ENCODE data around the gene RCL1.
"Not testable (repeated sequence)": the region's sequence is repeated elsewhere in the genome, so short reads cannot be mapped to it uniquely, and the experiment has no call there.

The RCL1 gene

DNA sequence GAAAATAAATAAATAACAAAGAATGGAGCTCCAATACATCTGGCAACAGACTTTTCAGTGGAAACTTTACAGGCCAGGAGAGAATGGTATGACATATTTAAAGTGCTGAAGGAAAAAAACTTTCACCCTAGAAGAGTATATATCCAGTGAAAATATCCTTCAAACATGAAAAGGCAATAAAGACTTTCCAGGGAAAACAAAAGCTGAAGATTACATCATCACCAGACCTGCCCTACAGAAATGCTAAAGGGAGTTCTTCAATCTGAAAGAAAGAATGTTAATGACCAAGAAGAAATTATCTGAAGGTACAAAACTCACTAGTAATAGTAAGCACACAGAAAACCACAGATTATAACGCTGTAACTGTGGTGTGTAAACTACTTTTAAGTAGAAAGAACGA is 8.3 kb upstream of the RCL1 start:
- DNase-seq: no peak

DNA sequence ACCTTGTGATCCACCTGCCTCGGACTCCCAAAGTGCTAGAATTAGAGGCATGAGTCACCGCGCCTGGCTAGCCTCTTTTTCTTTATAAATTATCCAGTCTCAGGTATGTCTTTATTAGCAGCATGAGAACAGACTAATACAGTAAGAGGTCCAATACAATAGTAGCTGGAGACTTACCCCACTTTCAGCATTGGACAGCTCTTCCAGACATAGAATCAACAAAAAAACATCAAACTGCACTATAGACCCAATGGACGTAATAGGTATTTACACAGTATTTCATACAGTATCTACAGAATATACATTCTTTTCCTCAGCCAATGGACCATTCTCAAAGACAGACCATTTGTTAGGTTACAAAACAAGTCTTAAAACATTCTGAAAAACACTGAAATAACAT is 6.1 kb upstream of the RCL1 start:
- no peak for DNase-seq

DNA sequence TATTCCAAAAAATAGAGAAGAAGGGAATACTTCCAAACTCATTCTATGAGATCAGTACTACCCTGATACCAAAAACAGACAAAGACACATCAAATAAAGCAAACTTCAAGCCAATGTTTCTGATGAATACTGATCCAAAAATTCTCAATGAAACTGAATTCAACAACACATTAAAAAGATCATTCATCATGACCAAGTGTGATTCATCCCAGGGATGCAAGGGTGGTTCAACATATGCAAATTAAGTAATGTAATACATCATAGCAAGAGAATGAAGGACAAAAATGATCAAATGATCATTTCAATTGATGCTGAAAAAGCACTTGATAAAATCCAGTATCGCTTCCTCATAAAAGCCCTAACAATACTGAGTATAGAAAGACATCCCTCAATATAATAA is 4.9 kb upstream of the RCL1 start:
- DNase-seq: no peak

DNA sequence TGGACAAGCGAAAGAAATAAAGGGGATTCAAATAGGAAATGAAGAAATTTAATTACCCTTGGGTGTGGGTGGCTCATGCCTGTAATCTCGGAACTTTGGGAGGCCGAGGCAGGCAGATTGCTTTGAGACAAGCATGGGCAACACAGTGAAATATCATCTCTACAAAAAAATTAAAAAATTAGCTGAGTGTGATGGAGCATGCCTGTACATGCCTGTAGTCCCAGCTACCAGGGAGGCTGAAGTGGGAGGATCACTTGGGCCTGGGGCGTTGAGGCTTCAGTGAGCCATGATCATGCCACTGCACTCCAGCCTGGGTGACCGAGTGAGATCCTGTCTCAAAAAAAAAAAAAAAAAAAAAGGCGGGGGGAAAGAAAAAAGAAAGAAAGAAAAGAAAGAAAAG is 4.0 kb upstream of the RCL1 start:
- no peak for DNase-seq

DNA sequence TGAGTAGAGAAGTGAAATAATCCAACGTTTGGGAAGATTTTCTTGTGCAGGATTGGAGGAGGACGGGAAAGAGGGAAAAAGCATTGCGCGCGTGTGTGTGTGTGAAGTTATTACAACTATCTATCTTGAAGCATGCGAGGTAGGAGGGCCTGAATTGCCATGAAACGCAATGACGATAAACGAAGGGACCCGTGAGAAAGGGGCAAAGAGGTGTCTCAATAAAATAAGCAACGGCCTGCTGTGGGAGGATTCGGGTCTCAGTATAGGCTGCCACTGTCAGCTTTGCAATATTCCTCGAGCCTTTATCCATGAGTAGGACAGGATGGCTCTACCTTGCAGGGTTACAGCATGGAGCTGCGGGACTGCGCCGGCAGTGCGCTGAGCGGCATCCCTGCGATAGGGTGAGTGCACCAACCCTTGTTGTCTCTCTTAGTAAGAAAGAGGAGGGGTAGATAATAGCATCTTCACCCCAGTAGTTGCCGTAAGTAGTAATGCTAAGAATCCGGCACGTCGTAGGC is 631 bp upstream of the RCL1 start:
- no peak for DNase-seq

DNA sequence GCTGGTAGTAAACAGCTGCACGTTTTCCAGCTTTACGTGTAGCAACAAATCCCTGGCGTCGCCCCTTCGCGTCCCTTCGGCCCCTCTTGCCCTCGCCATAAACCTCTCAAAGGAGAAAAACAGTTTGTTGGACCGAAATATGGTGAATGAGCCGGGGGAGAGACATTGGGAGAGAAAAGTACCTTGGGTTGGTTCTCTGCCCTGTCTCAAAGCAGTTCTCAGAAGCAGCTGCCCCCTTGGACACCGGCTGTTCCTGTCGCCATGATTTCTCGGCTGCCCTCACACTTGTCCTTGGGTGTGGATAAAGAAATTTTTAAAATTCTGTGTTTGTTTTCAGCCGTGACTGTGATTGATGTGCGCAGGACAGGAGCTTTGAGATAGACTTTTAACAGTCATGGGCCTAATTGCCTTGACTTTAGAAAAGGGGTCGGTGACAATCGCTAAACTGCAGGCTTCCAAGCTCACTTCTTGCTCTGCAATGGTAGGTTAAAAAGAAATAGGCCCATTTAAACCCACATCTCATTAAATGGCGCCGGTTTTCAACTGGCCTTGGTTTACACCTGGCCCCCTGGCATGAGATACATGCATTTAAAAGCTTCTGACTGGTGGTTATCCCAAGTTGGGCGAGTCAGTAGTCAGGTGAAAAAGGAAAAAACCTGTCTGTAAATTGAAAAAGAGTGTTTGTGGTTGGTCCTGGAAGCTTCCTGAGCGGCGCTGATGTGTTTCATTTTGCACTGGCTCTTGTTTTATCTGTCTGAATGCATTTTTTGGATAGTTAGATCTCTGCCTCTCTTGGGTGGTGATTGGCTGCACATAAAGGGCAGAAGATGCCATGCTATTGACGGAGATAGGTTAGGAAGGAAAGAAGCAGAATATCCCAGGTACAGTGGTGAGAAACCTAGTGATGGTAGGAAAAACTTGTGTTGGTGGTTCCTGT is 983 bp downstream of the RCL1 start:
- no peak for DNase-seq

DNA sequence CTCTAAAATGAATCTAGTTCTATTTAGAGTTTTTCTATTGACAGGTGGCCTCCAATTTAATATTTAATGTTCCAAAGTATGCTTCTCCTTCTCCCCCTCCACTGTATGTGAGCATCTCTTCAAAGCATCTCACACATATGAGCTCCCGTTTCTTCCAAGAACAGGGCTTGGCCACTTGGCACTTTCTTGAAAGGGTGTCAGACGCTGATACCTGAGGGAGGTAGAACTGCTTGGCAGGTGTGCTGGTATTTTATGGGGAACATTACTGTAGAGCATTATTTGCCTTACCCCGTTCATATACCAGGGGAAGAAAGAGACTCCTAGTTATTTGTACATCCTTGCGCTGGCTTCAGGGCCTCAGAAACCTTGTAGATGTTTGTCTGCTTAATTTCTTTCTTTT is 1.9 kb downstream of the RCL1 start:
- no peak for DNase-seq

DNA sequence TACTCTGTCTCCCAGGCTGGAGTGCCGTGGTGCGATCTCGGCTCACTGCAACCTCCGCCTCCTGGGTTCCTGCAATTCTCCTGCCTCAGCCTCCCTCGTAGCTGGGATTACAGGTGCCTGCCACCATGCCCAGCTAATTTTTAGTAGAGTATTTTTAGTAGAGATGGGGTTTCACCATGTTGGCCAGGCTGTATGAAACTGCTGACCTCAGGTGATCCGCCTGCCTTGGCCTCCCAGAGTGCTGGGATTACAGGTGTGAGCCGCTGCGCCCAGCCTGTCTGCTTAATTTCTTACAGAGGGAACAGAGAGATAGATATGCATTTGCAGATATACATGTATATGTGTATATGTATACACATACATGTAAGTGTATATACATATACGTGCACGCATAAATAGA is 2.4 kb downstream of the RCL1 start:
- DNase-seq: not testable (repeated sequence)

DNA sequence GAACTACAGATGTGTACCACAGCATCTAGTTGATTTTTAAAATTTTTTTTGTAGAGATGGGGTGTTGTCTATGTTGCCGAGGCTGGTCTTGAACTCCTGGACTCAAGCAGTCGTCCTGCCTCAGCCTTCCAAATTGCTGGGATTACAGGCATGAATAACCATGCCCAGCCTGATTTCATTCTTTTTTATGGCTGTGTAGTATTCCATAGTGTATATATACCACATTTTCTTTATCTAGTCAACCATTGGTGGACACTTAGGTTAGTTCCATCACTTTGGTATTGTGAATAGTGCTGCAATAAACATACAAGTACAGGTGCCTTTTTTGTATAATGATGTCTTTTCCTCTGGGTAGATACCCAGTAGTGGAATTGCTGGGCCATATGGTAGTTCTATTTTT is 3.8 kb downstream of the RCL1 start:
- DNase-seq: no peak

DNA sequence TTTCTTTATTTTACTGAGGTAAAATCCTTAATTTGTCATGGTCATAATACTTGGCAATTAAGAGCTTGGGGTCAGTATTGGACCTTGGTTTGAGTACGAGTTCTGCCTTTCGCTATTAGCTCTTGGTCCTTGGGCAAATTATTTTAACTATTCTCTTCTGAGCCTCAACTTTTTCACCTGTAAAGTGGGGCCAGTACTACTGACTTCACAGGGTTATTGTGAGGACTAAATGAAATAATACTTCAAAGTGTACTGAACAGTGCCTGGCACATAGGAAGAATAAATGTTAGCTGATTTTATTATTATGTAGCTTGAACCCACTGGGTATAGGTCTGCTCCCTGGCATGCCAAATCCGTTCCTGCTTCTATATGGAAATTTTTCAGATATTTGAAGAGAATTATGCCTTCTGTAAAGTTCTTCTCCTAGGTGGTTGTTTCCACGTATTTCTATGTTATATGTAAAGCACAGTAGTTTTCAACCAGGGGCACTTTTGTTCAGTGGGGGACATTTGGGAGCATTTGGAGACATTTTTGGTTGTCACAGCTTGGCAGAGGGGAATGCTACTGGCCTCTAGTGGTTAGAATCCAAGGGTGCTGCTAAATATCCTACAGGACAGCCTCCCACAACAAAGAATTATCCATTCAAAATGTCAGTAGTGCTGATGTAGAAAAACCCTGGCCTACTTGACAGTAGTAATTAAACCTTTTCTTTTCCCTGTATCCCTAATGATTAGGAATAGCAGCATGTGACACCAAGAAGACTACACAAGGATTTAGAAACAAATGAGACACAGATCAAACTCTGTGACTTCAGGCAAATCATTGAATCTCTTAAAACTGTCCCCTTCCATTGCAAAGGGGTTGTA is 4.5 kb downstream of the RCL1 start:
- DNase-seq: no peak

DNA sequence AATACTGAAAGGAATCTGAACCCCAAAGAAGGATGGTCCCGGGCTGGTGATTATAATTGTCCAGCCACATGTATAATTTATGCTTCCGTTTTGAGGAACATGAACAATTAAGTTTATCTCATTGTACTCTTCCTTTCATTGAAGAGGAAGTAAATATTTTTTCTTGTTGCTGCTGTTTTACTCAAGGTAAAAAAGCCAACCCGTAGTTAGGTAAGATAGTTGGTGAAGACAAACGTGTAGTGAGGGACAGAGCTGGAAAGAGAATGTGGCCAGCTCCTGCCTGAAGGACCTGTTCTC is 5.1 kb downstream of the RCL1 start:
- DNase-seq: no peak

DNA sequence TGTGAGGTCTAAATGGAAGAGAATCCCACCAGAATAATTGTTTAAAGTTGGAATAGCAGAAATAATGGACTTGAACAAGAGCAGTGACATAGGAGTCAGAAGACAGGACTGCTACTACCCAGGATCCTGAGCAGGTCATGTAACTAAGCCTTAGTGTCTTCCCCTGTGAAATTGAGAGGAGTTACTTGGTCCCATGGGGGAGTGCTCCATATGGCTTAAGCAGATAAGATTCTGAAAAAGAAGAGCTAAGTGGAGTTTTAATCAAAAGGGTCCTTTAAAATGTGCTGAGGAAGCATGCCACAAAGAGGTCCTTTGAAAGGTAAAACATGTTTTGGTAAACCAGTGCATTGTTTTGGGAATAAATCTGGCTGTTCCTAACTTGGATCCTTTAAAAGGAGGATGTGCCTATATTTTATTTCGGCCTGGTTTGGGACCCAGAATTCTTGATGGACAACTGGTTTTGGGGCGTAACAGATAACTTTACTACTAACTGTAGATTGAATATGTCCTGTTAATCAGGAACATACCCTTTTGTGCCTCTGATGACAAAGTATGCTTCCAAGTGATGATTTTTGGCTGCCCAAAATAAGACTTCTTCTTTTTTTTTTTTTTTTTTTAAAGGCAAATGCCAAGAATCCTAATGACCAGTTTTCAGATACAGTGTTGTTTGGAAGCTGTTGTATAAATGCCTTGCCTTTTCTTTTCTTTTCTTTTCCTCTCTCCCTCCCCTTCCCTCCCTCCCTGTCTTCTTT is 5.7 kb downstream of the RCL1 start:
- DNase-seq: no peak

DNA sequence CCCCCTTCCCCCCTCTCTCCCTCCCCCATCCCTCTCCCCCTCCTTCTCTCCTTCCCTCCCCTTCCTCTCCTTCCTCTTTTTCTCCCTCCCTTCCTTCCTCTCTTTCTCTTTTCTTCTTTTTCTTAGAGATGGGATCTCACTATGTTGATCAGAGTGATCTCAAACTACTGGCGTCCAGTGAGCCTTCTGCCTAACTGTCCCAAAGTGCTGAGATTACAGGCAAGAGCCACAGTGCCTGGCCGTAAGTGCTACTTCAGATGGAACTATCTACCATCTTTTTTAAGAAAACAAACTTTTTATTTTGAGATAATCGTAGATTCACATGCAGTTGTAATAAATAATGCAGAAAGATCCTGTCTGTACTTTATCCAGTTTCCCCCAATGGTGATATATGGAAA is 6.3 kb downstream of the RCL1 start:
- no peak for DNase-seq

DNA sequence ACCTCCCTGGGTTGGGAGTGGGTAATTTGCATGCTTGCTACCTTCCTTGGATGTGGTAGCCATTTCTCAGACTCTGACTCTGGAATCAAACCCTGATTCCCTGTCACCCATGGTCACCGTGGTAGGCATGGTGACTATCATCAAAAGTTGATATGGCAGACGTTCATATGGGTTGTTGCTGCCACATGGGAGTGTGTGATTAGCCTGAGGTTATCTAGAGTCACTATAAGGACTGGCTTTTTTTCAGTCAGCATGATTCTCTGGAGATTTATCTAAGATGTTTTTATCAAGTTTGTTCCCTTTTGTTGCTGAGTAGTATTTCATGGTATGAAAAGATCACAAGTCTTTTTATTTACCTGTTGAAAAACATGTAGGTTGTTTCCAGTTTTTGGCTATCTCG is 7.0 kb downstream of the RCL1 start:
- no peak for DNase-seq

DNA sequence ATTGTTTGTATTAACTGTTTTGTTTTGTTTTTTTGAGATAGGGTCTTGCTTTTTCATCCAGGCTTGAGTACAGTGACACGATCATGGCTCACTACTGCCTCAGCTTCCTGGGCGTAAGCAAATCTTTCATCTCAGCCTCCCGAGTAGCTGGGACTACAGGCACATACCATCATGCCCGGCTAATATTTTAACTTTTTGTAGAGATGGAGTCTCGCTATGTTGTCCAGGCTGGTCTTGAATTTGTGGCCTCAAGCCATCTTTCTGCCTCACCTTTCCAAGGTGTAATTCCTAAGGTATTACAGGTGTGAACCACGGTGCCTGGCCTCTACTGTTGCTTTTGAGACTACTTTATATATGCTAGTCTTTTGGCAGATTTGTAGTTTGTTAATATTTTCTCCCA is 8.4 kb downstream of the RCL1 start:
- no peak for DNase-seq

DNA sequence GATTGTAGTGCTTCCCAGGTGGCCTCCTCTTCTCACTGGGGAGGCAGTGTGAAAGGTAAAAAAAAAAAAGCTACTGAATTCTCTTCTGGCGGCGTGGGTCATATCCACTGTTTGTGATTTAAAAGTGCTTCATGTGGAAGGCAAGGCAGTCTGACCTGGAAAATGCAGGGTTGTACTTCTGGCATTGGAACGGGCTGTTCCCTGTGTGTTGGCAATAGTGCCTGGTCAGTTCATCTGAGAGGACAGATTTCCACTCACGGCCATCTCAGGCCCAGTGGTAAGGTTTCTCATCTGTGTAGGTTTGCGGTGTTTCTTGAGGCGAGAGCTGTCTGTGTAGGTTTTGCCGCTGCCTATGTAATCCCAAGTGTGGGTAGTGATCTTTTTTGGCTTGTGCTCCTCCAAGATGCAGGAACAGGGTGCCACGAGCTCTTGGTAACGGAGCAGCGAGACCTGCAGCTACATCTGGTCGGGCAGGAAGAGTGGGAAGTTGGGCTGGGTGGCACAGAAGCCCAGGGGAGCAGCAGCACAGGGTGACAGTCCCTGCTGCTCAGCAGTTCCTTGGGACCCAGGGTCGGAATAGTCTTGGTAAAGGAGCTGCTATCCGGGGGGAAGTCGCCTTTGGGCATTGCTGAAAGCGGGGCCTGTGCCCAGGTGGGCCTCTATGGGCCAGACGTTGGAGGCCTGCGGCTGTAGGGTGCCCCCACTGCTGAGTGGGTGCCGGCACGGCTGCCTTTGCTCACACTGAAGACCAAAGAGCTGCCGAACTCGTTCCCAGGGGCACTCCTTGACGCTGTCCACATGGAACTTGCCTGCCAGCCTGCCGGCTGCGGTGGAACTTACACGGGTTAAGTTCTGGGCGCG is 11.2 kb downstream of the RCL1 start:
- no peak for DNase-seq

DNA sequence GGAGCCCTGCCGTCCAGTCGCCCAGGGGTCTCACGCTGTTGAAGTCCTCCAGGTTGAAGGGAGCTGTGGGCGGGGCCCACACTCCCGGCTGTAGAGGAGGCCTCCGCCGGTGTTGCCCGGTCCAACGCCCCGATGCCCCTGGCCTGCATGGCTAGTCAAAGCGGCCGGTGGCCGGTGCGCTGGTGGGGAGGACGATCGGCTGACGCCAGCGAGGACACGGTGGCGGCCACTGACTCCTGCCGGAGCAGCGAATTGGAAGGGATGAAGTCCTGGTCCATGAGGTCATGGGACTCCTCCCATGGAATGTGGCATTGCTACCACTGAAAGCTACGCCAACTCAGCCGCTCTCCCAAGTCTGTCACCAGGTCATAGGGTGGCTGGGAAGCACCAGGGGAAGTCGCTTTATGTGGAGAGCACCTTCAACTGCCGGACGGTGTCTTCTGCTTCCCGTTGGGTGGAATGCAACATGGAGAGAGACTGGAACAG is 11.8 kb downstream of the RCL1 start:
- DNase-seq: no peak

DNA sequence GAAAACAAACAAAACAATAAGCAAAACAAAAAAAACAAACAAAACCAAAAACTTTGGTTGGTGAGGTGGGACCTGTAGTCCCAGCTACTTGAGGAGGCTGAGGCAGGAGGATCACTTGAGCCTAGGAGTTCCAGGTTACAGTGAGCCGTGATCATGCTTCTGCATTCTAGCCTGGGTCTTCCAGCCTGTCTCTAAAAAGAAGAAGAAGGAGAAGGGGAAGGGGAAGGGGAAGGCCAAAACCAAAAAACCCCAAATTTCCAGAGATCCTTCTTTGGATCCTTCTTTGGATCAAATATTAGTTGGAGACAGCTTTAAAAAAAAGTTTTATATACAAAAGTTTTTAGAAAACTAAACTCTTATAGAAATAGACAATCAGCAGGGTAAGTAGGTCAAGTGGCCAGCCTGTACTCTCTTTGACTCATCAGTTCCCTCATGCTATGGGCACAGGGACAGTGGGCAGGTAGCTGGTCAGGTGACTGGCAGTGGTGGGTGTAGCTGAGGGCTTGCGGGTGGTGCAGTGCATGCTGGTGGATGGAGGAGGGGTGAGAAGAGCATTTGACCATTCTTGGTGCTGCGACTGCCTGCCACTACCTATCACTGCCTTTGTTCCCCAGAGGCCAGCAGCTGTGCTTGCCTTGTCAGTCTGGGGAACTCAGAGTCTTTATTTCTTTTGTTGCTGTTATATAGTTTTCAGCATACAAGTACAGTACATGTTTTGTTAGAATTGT is 12.6 kb downstream of the RCL1 start:
- DNase-seq: no peak

DNA sequence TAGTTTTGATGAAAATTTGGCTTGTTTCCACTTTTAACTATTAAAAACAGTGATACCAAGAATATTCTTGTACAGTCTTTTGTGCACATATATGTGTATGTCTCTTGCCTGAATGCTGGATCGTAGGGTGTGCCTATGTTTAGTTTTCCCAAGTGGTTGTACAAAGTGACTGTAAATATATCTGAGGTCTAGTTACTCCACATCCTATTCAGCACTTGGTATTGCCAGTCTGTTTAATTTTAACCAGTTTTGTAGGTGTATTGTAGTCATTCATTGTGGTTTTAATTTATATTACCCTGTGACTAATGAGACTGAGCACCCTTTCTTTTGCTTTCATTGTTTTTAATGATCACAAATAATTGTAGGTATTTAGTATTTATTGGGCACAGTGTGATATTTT is 17.8 kb downstream of the RCL1 start:
- no peak for DNase-seq

DNA sequence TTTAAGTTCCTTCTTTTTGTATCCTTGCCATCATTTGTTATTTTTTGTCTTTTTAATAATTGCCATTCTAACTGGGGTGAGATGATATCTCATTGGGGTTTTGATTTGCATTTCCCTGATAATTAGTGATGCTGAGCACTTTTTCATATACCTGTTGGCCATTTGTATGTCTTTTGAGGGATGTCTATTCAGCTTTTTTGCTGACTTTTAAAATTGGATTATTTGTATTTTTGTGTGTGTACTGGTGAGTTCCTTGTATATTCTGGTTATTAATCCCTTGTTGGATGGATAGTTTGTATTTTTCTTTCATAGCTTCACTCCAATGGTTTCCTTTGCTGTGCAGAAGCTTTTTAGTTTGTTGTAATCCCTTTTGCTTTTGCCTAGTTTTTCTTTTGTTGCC is 19.1 kb downstream of the RCL1 start:
- no peak for DNase-seq

DNA sequence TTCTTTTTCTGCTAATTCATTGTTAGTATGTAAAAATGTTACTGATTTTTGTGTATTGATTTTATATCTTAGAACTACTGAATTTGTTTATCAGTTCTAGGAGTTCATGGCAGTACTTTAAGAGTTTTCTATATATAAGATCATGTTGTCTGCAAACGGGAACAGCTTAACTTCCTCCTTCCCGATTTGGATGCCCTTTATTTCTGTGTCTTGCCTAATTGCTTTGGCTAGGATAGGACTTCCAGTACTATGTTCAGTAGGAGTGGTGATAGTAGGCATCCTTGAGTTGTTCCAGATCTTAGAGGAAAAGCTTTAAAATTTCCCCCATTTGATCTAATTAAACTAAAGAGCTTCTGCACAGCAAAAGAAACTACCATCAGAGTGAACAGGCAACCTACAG is 20.1 kb downstream of the RCL1 start:
- DNase-seq: no peak

DNA sequence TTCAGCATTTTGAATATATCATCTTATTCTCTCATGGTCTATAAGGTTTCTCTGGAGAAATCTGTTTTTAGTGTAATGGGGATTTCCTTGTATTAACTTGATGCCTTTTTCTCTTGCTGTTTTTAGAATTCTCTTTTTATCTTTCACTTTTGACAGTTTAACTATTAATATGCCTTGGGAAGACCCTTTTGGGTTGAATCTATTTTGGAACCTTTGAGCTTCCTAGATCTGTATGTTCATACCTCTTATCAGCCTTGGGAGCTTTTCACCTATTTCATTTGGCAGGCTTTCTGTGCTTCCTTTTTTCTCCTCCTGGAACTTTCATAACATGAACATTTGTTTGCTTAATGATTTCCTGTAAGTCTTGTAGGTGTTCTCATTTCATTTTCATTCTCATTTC is 22.2 kb downstream of the RCL1 start:
- no peak for DNase-seq
